Measurements from ENCODE around the gene SPACDR.

DNA sequence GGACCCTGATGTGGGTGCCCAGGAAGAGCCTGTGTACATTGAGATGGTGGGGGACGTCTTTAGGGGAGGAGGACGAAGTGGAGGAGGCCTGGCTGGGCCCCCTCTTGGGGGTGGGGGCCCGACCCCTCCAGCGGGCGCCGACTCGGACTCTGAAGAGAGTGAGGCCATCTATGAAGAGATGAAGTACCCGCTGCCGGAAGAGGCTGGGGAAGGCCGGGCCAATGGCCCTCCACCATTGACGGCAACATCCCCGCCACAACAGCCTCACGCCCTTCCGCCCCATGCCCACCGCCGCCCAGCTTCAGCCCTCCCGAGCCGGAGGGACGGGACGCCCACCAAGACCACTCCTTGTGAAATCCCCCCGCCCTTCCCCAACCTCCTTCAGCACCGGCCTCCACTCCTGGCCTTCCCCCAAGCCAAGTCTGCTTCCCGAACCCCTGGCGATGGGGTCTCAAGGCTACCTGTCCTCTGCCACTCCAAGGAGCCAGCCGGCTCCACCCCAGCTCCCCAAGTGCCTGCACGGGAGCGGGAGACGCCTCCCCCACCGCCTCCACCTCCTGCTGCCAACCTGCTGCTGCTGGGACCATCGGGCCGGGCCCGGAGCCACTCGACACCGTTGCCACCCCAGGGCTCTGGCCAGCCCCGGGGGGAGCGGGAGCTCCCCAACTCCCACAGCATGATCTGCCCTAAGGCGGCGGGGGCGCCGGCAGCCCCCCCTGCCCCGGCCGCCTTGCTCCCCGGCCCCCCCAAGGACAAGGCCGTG lies 24.5 kb upstream of the SPACDR start:
- TF ChIP-seq, protein P1, sequence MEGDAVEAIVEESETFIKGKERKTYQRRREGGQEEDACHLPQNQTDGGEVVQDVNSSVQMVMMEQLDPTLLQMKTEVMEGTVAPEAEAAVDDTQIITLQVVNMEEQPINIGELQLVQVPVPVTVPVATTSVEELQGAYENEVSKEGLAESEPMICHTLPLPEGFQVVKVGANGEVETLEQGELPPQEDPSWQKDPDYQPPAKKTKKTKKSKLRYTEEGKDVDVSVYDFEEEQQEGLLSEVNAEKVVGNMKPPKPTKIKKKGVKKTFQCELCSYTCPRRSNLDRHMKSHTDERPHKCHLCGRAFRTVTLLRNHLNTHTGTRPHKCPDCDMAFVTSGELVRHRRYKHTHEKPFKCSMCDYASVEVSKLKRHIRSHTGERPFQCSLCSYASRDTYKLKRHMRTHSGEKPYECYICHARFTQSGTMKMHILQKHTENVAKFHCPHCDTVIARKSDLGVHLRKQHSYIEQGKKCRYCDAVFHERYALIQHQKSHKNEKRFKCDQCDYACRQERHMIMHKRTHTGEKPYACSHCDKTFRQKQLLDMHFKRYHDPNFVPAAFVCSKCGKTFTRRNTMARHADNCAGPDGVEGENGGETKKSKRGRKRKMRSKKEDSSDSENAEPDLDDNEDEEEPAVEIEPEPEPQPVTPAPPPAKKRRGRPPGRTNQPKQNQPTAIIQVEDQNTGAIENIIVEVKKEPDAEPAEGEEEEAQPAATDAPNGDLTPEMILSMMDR (IDR thresholded peaks at IDR 0.05), result no peak
- TF ChIP-seq EZH2 (IDR thresholded peaks at IDR 0.05) (no peak), EZH2phosphoT487 (IDR thresholded peaks at IDR 0.05) (no peak)

All from neural progenitor cell (in vitro differentiated cells).